Keratinocyte (primary cell): ENCODE data around the gene GJD3. TPM values are rescaled to one million over a fixed set of nuclear protein-coding genes. Genes with fewer than 3 reads are reported as not detected.

ENCODE experiments used
- DNase-seq: peaks from one replicate; pipeline ENCODE4 v3.0.0-alpha.2; 2011; ENCODE audit warnings: low read depth, missing footprints, low spot score
- FAIRE-seq: peaks from 2 replicates; lab custom pipeline; 2011; peaks lifted over from hg19 to GRCh38; lab: Jason Lieb, UNC
- H2AFZ ChIP-seq: 2 replicates; pipeline ENCODE4 v1.6.0; 2012; ENCODE audit warnings: low read length, control low read depth, inconsistent platforms; ENCODE audit not compliant: control insufficient read depth
- H3K27ac ChIP-seq: 2 replicates; pipeline ENCODE4 v1.5.1; 2011; ENCODE audit warnings: low read length; ENCODE audit not compliant: control insufficient read depth, insufficient read depth
- H3K27me3 ChIP-seq: 3 replicates; pipeline ENCODE4 v1.6.0; 2011; ENCODE audit warnings: low read length; ENCODE audit not compliant: control insufficient read depth, insufficient read depth; ENCODE audit errors: extremely low read depth
- H3K36me3 ChIP-seq, 2 experiments: 2 replicates in 1 of 2; 3 replicates in 1 of 2; pipeline ENCODE4 v1.5.1; 2011; ENCODE audit warnings: low read length in 2 of 2, mild to moderate bottlenecking in 1 of 2; ENCODE audit not compliant: control insufficient read depth in 2 of 2, insufficient read depth in 2 of 2; ENCODE audit errors: extremely low read depth in 1 of 2
- H3K4me1 ChIP-seq: 3 replicates; pipeline ENCODE4 v1.5.1; 2011; ENCODE audit warnings: low read length; ENCODE audit not compliant: control insufficient read depth, insufficient read depth; ENCODE audit errors: extremely low read depth
- H3K4me2 ChIP-seq: 3 replicates; pipeline ENCODE4 v1.6.0; 2011; ENCODE audit warnings: low read depth, low read length; ENCODE audit not compliant: control insufficient read depth, insufficient read depth; ENCODE audit errors: extremely low read depth
- H3K4me3 ChIP-seq, 3 experiments: fragments of 200-600 bp in 1 of 3; sonication (generic) in 1 of 3; 2 replicates in 2 of 3; 3 replicates in 1 of 3; pipeline ENCODE4 v1.5.1; 2011 to 2016; ENCODE audit warnings: low read length in 3 of 3, mild to moderate bottlenecking in 3 of 3, control low read depth in 2 of 3, inconsistent platforms in 1 of 3, low read depth in 1 of 3, mixed read lengths in 1 of 3, mixed run types in 1 of 3, moderate library complexity in 1 of 3; ENCODE audit not compliant: control insufficient read depth in 2 of 3, insufficient read depth in 2 of 3; ENCODE audit errors: extremely low read depth in 1 of 3
- H3K79me2 ChIP-seq: 2 replicates; pipeline ENCODE4 v1.6.0; 2012; ENCODE audit warnings: low read length; ENCODE audit not compliant: control insufficient read depth, insufficient read depth
- H3K9ac ChIP-seq: 3 replicates; pipeline ENCODE4 v1.6.0; 2011; ENCODE audit warnings: low read length; ENCODE audit not compliant: control insufficient read depth, insufficient read depth; ENCODE audit errors: extremely low read depth
- H3K9me1 ChIP-seq: 3 replicates; pipeline ENCODE4 v1.6.0; 2011; ENCODE audit warnings: low read length; ENCODE audit not compliant: control insufficient read depth, insufficient read depth; ENCODE audit errors: extremely low read depth
- H3K9me3 ChIP-seq: 2 replicates; pipeline ENCODE4 v1.5.1; 2012; ENCODE audit warnings: low read depth, low read length; ENCODE audit not compliant: control insufficient read depth
- H4K20me1 ChIP-seq: 3 replicates; pipeline ENCODE4 v1.6.0; 2011; ENCODE audit warnings: low read length; ENCODE audit not compliant: control insufficient read depth, insufficient read depth; ENCODE audit errors: extremely low read depth
- EZH2 ChIP-seq: IDR thresholded peaks from one replicate; pipeline ENCODE4 v1.6.1; 2012; ENCODE audit warnings: inconsistent platforms, mild to moderate bottlenecking, low read length, moderate library complexity
- dilution Hi-C: fragments of 300-500 bp; cut with MboI; formaldehyde crosslinking; loops from one replicate; pipeline ENCODE4 v1.7.0; 2020; ENCODE audit warnings: low sequenced_read_pairs; ENCODE audit not compliant: extremely low pct_ligation_motif_present
- polyA plus RNA-seq, 5 experiments: library from polyadenylated mRNA; depleted of rRNA in 3 of 5; stranded (reverse) in 3 of 5; stranded (forward) in 1 of 5; unstranded in 1 of 5; fragments of >200 nt; gene quantifications; 1 replicate in 1 of 5; 2 replicates in 3 of 5; 3 replicates in 1 of 5; pipeline versions ENCODE4 v1.2.1 to v1.2.3, GENCODE V29; 2011 to 2012; ENCODE audit warnings: missing spikeins in 2 of 5, low read depth in 1 of 5, low replicate concordance in 1 of 5
- TF ChIP-seq, protein P1 (sequence below), 3 experiments: IDR thresholded peaks in 1 of 3; conservative IDR thresholded peaks in 1 of 3; optimal IDR thresholded peaks in 1 of 3; 2 replicates in 2 of 3; 3 replicates in 1 of 3; pipeline versions ENCODE3 to v1.5.1; 2011; ENCODE audit warnings: low read length in 3 of 3, mild to moderate bottlenecking in 3 of 3, moderate library complexity in 2 of 3, control low read depth in 1 of 3, inconsistent platforms in 1 of 3; ENCODE audit not compliant: insufficient read depth in 2 of 3; ENCODE audit errors: extremely low read depth in 1 of 3

Gene GJD3
- polyA plus RNA-seq, 1 donor (not counting 4 experiments of a cell fraction or from before 2014, with no cell fraction given), result not detected

- no peaks in the 10 kb centered on the region for H3K9me3 ChIP-seq
- peaks cover 38% of the 10 kb centered on the region for H3K4me1 ChIP-seq
- TF ChIP-seq, protein P1, sequence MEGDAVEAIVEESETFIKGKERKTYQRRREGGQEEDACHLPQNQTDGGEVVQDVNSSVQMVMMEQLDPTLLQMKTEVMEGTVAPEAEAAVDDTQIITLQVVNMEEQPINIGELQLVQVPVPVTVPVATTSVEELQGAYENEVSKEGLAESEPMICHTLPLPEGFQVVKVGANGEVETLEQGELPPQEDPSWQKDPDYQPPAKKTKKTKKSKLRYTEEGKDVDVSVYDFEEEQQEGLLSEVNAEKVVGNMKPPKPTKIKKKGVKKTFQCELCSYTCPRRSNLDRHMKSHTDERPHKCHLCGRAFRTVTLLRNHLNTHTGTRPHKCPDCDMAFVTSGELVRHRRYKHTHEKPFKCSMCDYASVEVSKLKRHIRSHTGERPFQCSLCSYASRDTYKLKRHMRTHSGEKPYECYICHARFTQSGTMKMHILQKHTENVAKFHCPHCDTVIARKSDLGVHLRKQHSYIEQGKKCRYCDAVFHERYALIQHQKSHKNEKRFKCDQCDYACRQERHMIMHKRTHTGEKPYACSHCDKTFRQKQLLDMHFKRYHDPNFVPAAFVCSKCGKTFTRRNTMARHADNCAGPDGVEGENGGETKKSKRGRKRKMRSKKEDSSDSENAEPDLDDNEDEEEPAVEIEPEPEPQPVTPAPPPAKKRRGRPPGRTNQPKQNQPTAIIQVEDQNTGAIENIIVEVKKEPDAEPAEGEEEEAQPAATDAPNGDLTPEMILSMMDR (optimal IDR thresholded peaks at IDR 0.05 in 1 of 3, IDR thresholded peaks at IDR 0.05 in 1 of 3, conservative IDR thresholded peaks at IDR 0.05 in 1 of 3; ENCODE audit: extremely low read depth in 1 of 3, insufficient read depth in 2 of 3, low read length in 3 of 3), result no peak
- TF ChIP-seq EZH2, result no peak
- DNase-seq (no peak), FAIRE-seq (no peak)
- H3K9ac ChIP-seq, result no peak overlapping the region
- H3K4me3 ChIP-seq, result no peak overlapping the region
- no peaks in the 10 kb centered on the region for H3K27me3 ChIP-seq
- peaks cover 16% of the 10 kb centered on the region for H4K20me1 ChIP-seq
- no peak overlapping the region for H3K4me2 ChIP-seq
- dilution Hi-C loops, result no loop called here
- peaks cover 7 to 12% of the 10 kb centered on the region in 2 experiments for H3K36me3 ChIP-seq
- no peak overlapping the region for H2AFZ ChIP-seq
- peaks cover 2% of the 10 kb centered on the region for H3K9me1 ChIP-seq
- peaks cover 95% of the 10 kb centered on the region for H3K79me2 ChIP-seq
- H3K27ac ChIP-seq, result no peak overlapping the region
Observed at GRCh38 chr17:40326832-40327199, 37.7 kb downstream of the GJD3 start.

- dilution Hi-C loops, result no loop called here
- Histone ChIP-seq H3K4me2 (no peak overlapping the region), H3K27me3 (no peaks in the 10 kb centered on the region), H3K9ac (no peak overlapping the region), H2AFZ (no peak overlapping the region), H3K9me1 (peaks cover 2% of the 10 kb centered on the region), H3K27ac (no peak overlapping the region), H3K4me1 (peaks cover 44% of the 10 kb centered on the region), H3K36me3 (peaks cover 2 to 7% of the 10 kb centered on the region in 2 experiments), H3K9me3 (no peaks in the 10 kb centered on the region), H3K4me3 (no peak overlapping the region), H3K79me2 (peaks cover 95% of the 10 kb centered on the region), H4K20me1 (peaks cover 21% of the 10 kb centered on the region)
- DNase-seq, result no peak
- TF ChIP-seq, protein P1 (optimal IDR thresholded peaks at IDR 0.05 in 1 of 3, IDR thresholded peaks at IDR 0.05 in 1 of 3, conservative IDR thresholded peaks at IDR 0.05 in 1 of 3; ENCODE audit: extremely low read depth in 1 of 3, insufficient read depth in 2 of 3, low read length in 3 of 3), result no peak
- TF ChIP-seq EZH2, result no peak
- no peak for FAIRE-seq
Observed at GRCh38 chr17:40326014-40326831, 38.3 kb downstream of the GJD3 start.
